Left colon (tissue), 2 donors: Measurements from ENCODE around the gene ZBTB7C. TPM values are rescaled to one million over a fixed set of nuclear protein-coding genes. Genes with fewer than 3 reads are reported as not detected.

Experiments used
- ATAC-seq: fragments of 200-7000 bp; cut with Tn5 transposase; one replicate; pipeline ENCODE4 v1.9.1; 2020; ENCODE audit warnings: mild to moderate bottlenecking, moderate library complexity
- DNase-seq, 2 donors: peaks; one replicate each; pipeline ENCODE4 v3.0.0-alpha.2; 2020
- intact Hi-C, 2 donors: fragments of 100-400 bp; cut with DNase I in 1 of 2; cut with micrococcal nuclease in 1 of 2; formaldehyde crosslinking; loops; one replicate each; pipeline versions ENCODE4 v1.11.2 to v1.14.0; 2022; cut with DNase I, micrococcal nuclease
- total RNA-seq, 2 donors: library from RNA; stranded (reverse); fragmentation: NEBNext Ultra II Directional; extraction: Animal tissue kit (Norgen Biotek cat#: 25700); gene quantifications; one replicate each; pipeline ENCODE4 v1.2.1, GENCODE V29; 2021
- donor health status: DM: no; HTN: no; CAD: no.
- donor health status: DM: yes; HTN: yes; CAD: no.

Gene ZBTB7C
- total RNA-seq, 2 donors from 2014 or later: 52.1 to 53.4 TPM

DNA sequence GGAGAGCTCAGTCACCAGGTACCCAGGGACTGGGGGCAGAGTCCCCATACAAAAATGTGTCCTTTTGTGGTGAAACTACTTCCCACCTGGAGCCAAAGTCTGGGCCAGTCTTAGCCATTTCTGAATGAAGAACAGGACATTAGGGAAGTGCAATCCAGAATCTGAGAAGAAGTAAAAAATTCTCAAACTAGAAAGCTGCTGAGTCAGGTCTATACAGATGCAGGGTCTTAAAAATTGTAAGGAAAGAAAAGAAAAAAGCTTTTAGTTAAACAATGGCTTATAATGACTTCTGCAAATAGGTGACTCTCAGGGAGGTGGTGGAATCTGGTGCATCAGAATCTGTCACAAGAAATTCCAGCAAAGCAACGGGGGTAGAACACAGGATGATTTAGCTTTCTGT, 13.5 kb downstream of the ZBTB7C start:
- ATAC-seq (no peak), DNase-seq (no peak)

GRCh38 chr18:48394176-48394575, 15.0 kb downstream of the ZBTB7C start:
- intact Hi-C loops: no loop called here

More for the DNA sequence above, 13.5 kb downstream of the ZBTB7C start:
- intact Hi-C loops: no loop called here

GRCh38 chr18:48393776-48394175, 15.4 kb downstream of the ZBTB7C start:
- intact Hi-C loops: no loop called here
- DNase-seq: no peak
- no peak for ATAC-seq

More at GRCh38 chr18:48394176-48394575, 15.0 kb downstream of the ZBTB7C start:
- no peak for ATAC-seq
- no peak for DNase-seq

GRCh38 chr18:48393170-48393569, 16.0 kb downstream of the ZBTB7C start:
- DNase-seq (no peak), ATAC-seq (no peak)
- intact Hi-C loops: no loop called here

DNA sequence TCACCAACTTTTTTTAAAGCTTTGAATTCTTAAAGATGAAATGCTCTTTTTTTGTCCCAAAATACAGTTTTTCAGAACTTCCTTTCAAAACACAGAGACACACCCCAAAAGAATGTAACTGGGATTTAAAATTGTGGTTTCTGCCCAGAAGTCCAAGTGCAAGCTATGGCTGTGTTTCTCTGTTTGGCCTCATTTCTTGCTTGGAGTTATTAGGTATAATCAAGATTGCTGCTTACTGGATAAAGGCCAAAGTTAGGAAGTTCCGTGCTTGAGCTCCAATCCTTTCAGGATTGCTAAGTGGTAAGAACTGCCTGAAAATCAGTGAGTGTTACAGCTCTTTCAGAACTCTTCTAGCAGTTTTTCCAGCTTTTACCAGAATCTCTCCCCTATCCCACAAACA, 16.9 kb downstream of the ZBTB7C start:
- intact Hi-C loops: no loop called here
- ATAC-seq (no peak), DNase-seq (no peak)

GRCh38 chr18:48391868-48392267, 17.3 kb downstream of the ZBTB7C start:
- ATAC-seq (no peak), DNase-seq (no peak)
- intact Hi-C loops: no loop called here

DNA sequence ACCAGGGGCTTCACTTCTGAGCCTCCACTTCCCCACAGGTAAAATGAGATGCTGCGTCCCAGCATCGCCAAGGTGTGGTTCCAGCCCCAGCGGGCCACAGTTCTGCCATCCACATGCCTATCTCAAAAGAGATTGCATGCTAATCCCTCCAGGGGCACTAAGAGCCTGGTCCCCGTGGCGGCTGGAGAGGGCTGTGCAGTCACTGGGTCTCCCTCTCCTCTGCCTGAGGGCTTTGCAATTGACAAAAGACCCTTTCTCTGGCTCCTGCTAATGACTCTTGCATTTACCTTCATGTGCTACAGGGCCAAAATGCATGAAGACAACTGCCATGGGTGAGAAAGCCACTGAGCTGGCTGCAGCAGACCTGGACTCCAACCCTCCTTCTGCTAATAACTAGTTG, 18.5 kb downstream of the ZBTB7C start:
- no peak for DNase-seq
- intact Hi-C loops: no loop called here
- no peak for ATAC-seq

GRCh38 chr18:48388478-48388877, 20.7 kb downstream of the ZBTB7C start:
- ATAC-seq (no peak), DNase-seq (no peak)
- intact Hi-C loops: no loop called here

DNA sequence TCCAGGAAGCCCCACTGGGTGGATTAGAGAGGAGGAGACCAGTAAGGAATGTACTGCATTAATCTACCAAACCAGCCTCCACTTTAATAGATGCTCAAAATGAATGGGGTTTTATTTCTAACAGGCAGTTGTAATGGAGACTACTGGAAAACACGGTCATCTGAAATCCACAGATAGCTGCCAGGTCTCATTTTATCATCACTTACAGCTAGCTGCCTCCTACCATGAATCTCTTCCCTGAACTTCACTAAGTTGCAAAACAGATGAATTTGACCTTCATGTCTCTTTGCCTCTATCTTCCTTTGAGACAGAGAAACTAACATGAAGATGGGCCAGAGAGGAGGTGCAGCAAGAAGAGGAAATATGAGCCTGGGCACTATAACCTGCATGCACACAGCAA, 21.9 kb downstream of the ZBTB7C start:
- intact Hi-C loops: no loop called here
- no peak for DNase-seq
- ATAC-seq: no peak

- ATAC-seq (no peak), DNase-seq (no peak)
- intact Hi-C loops: no loop called here
These were observed 23.6 kb downstream of the ZBTB7C start for GRCh38 chr18:48385596-48385995.

DNA sequence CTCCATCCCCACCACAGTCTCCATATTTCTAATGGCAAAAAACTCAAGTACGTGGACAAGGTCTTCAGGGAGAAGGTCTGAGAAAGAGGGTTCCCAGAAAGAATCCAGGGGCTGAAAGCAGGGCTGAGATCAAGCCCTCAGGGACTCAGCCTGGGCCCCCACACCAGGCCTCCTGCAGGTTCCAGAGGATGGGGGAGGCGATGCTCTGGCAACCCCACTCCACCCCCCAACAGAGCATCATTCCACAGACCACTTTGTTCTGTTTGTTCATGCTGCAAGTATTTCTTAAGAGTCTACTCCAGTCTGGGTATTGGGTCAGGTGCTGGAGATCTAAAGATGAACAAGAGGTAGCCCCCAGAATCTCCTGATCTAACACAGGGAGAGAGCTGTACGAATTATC, 32.2 kb downstream of the ZBTB7C start:
- DNase-seq: no peak
- intact Hi-C loops: no loop called here
- ATAC-seq: no peak

DNA sequence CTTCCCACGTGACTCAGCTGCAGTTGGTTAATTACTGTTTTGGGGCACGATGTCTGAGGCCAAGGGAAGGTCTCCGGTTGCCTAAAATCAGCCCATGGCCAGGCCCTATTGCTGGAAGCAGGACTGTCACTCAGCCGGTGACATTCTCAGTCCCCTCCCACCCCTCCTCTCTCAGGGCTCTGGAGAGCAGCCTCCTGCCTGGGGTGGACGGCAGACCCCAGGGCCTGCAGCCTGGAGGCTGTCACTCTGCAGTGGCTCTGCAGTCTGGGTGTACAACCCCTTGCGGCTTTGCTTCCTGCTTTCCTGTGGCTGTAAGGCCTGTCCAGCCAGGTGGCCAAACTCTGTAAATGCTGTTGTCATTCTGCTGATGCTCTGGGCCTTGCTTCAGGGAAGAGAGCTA, 32.8 kb downstream of the ZBTB7C start:
- DNase-seq (no peak), ATAC-seq (no peak)
- intact Hi-C loops: no loop called here

GRCh38 chr18:48375150-48375800, 33.9 kb downstream of the ZBTB7C start:
- DNase-seq: no peak

DNA sequence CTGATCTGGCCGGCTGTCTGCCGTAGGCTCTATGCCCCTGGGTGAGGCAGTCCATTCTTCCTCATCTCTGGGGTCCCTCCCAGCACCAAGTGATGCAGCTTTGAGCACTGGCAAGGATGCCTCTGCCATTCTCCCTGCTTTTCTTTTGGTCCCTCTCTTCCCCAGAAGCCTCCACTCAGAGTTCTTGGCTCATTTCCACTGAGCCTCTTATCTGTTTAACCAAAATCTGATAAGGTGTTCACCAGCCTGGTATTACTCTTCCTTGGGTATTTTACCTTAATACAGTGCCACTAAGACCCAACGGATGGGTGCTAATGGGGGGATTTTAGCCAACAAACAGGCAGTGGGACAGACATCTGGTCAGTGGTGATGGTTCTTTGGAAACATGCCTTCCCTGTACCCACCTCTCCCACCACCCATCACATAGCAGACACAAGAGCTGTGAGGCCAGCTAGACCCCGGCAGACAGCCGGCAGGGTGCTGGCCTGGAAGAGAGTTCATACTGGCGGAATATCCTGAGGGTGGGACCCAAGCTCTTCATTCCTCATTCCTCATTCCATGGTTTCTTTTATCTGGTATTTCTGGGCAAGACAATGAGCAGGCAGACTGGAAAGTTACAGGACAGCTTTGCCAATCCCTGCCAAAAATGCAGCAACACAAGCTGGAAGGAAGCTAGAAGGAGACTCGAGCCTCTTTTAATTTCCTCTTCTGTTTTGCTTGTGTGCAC, 34.6 kb downstream of the ZBTB7C start:
- no peak for DNase-seq
- intact Hi-C loops: no loop called here
- no peak for ATAC-seq

More at GRCh38 chr18:48375150-48375800, 33.9 kb downstream of the ZBTB7C start:
- intact Hi-C loops: no loop called here
- no peak for ATAC-seq

DNA sequence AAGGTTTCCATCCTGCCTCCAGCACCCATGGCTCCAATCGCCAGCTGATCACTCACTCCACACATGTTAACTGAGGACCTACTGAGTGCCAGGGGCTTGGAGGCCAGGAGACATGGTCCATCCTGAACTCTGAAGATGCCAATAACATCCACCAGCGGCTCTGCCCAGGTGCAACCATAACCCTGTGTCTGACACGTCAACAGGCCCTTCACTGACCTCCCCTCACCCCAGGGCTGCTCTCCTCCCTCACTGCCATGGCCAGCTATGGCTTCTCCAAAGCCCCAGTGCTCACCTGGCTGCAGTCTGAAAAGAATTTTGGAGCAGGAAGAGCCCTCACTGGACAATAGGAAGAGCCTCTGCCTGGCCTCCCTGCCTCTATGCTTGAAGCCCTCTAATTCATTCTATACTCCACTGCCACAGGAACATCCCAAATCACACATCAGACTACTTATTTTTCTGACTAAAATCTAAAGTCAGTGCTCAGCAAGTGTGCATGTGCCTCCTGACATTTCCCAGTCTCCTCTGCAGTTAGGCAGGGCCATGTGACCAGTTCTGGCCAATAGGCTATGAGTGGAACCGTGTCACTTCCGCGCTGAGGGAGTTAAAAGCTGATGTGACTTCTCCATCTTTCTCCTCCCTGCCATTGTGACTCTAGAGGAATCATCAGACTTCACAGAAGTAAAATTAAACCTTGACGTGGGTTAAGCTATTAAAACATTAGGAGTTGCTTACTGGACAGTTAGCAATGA, 37.2 kb downstream of the ZBTB7C start:
- DNase-seq: no peak
- no peak for ATAC-seq
- intact Hi-C loops: no loop called here

- no peak for ATAC-seq
- intact Hi-C loops: no loop called here
- DNase-seq: no peak
These were observed 41.6 kb downstream of the ZBTB7C start for GRCh38 chr18:48367557-48367956.

DNA sequence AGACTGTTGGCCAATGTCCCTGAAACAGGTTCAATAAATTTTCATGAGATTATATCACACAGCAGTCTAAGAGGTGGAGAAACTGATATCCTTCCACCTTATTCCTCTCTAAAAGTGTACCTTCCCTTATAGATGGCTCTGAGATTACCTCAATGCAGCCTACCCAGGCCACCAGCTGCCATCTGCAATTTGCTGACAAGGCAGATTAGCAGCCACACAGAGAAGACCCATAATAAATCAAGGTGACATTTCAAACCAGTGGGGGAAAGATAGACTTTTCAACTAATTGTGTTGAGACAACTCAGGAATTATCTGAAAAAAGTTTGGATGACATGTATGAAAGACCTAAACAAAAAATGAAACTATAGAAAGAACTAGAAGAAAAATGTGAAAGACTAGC, 43.2 kb downstream of the ZBTB7C start:
- DNase-seq (no peak), ATAC-seq (no peak)
- intact Hi-C loops: no loop called here

DNA sequence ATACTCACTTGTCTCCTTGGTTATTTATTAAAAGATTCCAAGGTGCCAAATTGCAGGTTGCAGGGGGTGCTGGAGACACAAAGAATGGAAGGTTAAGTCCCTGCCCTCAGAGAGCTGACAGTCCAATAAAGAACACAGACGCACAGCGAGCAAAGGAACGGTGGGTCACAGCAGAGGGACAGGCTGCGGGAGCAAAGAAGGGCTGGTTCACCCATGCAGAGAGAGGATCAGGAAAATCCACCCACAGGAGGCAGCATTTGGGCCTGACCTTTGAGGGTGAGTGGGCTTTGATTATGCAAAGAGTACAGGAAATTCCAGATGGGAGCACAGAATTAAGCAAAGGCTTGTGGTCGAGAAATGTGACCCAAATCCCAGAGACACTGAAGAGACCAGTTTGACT, 45.0 kb downstream of the ZBTB7C start:
- DNase-seq: no peak
- intact Hi-C loops: no loop called here
- no peak for ATAC-seq

GRCh38 chr18:48363175-48363574, 46.0 kb downstream of the ZBTB7C start:
- no peak for DNase-seq
- no peak for ATAC-seq
- intact Hi-C loops: no loop called here

GRCh38 chr18:48361801-48362200, 47.4 kb downstream of the ZBTB7C start:
- no peak for ATAC-seq
- intact Hi-C loops: no loop called here
- DNase-seq: no peak
